SW 1271 (cell line): ENCODE measurements around the gene KBTBD4.
A peak's percentile ranks its signal among the peaks of the same experiment; 100 is the strongest.

ENCODE experiments used
- DNase-seq, 2 experiments: peaks; one replicate each; lab custom pipeline; 2025; lab: John Stamatoyannopoulos, UW

Gene KBTBD4

DNA sequence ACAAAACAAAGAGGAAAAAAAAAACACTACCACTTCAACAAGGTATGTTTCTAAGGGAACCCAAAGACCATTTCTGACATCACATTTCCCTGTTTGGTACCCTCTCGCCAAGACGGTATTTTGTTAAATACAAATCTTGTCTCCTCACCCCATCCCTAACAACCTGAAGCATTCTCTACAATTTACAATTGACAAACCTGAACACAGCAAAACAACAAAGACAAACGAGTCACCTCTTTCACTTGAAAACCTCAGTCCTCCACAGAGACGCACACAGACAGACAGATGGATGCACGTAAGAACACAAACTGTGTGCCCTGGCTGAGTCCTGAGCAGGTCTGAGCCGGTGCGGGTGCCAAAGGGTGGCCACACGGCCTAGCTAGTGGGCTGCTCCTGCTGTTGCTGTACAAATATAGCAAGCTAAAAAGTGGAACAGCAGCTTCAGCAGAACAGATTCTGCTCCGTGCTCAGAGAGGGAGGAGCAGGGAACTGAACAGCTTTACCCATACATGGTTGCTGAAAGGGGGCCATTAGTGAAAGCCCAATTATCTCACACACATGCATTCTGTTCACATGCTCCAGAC, 54.4 kb downstream of the KBTBD4 start:
- no peak for DNase-seq

DNA sequence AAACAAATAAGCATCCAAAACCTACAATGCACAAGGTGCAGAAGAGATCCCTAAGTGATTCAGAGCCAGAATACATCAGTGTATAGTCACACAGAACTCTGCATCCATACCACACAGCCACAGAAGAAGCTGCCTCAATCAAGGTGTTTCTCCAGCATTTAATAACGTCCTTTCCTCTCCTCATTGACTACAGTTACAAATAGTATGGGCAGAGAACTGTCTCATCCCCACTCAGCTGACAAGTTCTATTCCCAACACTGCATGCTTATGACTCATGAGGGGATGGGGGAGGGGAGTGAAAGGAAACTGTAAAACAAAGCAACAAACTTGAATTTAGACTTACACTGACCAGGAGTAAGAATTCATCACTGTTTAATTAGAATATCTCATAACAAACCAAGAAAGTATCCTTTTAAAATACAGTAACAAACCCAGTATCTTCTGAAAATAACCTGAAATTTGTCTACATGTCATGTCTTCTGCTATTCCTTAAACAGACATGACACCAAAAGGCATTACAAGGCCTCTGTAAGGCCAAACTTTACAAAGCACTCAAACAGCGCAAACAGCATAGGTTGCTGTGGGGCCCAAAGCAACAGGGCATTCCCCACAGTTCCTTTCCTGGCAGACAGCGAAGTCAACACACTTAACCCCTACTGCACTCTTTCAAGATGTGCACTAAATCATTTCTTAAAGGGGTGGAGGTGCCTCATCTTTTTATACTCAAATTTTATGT, 55.1 kb downstream of the KBTBD4 start:
- DNase-seq = peak in 1 of 2 experiments; percentile 78
